GM12892 (cell line): ENCODE results near the gene MTHFR. TPM values are rescaled to one million over a fixed set of nuclear protein-coding genes. Genes with fewer than 3 reads are reported as not detected.

Source experiments
- DNase-seq: peaks from one replicate; pipeline ENCODE4 v3.0.0; 2011; ENCODE audit not compliant: insufficient read length
- FAIRE-seq: peaks from 2 replicates; lab custom pipeline; 2011; peaks lifted over from hg19 to GRCh38; lab: Jason Lieb, UNC
- POLR2A ChIP-seq: IDR thresholded peaks from 2 replicates; pipeline ENCODE4 v1.6.1; 2011; ENCODE audit warnings: low read depth, low read length, control low read depth
- POLR2AphosphoS5 ChIP-seq: IDR thresholded peaks from 2 replicates; pipeline ENCODE4 v1.6.1; 2011; ENCODE audit warnings: low read depth, low read length, control low read depth
- TAF1 ChIP-seq: IDR thresholded peaks from 2 replicates; pipeline ENCODE4 v1.6.1; 2011; ENCODE audit warnings: low read depth, mild to moderate bottlenecking, control low read depth, low read length, borderline replicate concordance
- polyA plus RNA-seq: library from polyadenylated mRNA; unstranded; fragments of >200 nt; gene quantifications from one replicate; pipeline ENCODE4 v1.2.1, GENCODE V29; 2012; ENCODE audit warnings: missing spikeins, inconsistent platforms; ENCODE audit not compliant: missing spikeins

The MTHFR gene
- polyA plus RNA-seq, result 7.4 TPM

DNA sequence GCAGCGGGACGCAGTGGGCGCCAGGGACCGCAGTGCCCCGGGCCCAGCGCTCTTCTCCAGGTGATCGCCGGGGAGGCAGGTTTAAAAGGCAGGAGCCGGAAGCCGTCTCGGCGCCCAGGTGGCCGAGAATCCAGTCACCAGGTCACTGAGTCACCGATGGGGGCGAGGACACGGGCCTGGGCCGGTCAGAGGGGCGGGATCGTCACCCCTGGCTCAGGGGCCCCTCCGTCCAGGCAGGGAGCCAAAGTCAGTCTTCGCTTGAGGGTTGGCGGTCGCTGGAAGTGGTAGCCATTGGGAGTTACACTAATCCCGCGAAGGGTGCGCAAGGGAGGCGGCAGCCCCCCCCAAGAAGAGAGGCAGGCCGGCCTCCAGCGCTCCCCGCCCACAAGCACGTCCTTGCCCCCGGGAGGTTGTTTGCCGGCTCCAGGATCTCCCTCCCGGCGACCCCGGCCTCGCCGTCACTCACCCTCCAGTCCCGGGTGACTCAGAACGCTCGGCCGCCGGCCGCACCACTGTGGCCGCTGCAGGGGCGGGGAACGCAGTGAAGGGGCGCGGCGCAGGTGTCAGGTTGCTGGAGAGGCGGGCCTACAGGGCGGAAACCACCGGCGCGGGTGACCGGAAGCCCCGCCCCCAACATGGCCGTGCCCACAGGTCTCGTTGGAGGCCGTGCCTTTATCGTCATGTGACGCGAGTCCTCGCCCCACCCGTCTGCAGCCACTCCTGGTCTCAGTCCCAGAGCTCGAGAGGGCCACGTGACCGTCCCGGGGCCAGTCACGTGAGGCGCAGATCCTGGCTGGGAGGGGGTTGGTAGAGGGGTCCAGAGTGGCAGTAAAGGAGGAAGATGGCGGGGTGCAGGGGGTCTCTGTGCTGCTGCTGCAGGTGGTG lies at the start of gene MTHFR, which contains the start of gene CLCN6:
Gene MTHFR, minus strand, starts transcription at position 543 of the 885 bp plus-strand sequence. CDS start 2,848 bp downstream, outside the sequence.
Gene CLCN6, plus strand, starts transcription at position 770 of the 885 bp plus-strand sequence. Its CDS starts 72 bp downstream, at position 842.
- peak; percentile 76; the same call in 1 of the 2 replicates for TF ChIP-seq POLR2A
- TF ChIP-seq TAF1, result peak; percentile 53; the same call in 1 of the 2 replicates
- peak; percentile 61 for TF ChIP-seq POLR2AphosphoS5
- peak; percentile 98 for FAIRE-seq
- peak; percentile 97 for DNase-seq

DNA sequence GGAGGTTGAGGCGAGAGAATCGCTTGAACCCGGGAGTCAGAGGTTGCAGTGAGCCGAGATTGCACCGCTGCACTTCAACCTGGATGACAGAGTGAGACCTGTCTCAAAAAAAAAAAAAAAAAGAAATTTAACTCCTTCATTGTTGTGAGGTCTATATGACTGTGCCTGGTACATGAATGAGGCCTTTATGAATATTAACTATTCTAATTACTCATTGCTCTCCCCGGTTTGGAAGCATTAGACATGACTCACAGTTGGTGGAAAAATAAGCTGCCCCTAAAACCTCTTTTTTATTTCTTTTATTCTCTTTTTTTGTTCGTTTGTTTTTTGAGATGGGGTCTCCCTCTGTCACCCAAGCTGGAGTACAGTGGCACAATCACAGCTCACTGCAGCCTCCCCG lies 49.7 kb upstream of the MTHFR start:
- no peak for DNase-seq
- FAIRE-seq, result no peak

DNA sequence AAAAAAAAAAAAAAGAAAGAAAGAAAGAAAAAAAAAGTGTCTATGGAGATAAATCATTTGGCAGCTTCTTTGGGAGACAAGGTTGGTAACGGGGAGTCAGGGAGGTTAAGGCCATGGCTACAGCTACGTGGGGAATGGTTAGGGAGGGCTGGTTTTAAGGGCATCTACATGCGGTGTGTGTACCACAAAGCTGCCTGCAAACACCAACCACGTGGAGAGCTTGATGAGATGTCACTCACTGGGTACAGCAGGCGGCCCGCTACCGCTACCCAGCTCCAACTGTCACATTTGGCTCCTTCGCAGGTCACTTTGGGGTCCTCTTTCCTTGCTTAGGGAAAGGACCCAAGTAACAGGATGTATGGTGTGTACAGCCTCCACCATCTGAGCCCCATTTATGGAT lies 48.8 kb upstream of the MTHFR start:
- no peak for FAIRE-seq

More for the DNA sequence above, 49.7 kb upstream of the MTHFR start:
- TF ChIP-seq TAF1, result no peak
- no peak for TF ChIP-seq POLR2A
- TF ChIP-seq POLR2AphosphoS5, result no peak

DNA sequence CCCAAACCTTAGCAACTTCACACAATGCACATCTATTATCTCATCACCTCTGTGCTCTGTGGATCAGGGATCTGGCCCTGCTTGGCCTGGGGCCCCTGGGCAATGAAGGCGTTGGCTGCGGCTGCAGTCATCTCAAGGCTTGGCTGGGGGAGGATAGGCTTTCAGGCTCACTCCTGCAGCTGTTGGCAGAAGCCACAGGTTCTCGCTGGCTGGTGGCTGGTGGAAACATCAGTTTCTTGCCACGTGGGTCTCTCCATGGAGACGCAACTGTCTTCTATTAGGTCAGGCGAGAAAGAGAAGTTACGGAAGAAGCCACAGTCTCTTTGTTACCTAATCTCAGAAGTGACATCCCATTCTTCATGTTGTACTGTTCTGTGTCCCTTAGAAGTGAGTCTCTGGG lies 45.4 kb upstream of the MTHFR start:
- TF ChIP-seq POLR2A (no peak), POLR2AphosphoS5 (no peak), TAF1 (no peak)
- FAIRE-seq (no peak), DNase-seq (no peak)

More for the DNA sequence above, 48.8 kb upstream of the MTHFR start:
- no peak for DNase-seq
- TF ChIP-seq POLR2AphosphoS5 (no peak), TAF1 (no peak), POLR2A (no peak)

DNA sequence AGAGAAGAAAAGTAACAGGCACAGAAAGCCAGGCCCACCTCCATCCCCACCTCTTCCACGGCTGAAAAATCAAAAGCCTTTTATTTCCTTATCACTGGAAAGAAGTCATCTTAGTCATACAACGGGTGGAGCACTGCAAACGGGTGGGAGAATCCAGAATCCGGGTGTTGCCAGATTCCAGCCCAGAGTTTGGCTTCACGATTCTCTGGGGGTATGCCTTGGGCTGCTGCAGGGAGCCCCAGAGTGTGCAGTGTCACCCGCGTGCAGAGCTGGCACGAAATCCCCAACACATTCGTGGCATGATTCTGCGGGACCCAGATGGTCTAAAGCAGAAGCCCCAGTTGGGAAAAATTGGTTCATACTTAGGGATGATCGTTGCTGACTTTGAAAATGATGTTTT lies 44.4 kb upstream of the MTHFR start:
- DNase-seq (no peak), FAIRE-seq (no peak)

DNA sequence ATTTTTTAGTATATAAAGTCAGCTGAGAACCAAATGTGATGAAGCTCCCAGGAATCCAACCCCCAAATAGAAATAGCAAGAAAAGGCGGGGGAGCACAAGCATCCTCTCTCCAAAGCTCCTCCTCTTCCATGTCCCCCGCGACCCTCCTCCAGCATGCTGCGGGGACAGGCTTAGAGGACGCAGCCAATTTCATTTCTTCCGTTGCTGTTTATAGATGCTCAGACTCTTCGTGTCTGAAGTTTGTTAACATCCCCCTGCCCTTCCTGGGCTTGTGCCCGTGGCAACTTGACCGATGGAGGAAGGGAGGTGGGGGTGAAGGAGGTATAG lies 42.6 kb upstream of the MTHFR start:
- DNase-seq (no peak), FAIRE-seq (no peak)
- no peak for TF ChIP-seq POLR2AphosphoS5
- TF ChIP-seq POLR2A, result no peak
- TF ChIP-seq TAF1, result no peak

More for the DNA sequence above, 44.4 kb upstream of the MTHFR start:
- TF ChIP-seq TAF1 (no peak), POLR2A (no peak), POLR2AphosphoS5 (no peak)

DNA sequence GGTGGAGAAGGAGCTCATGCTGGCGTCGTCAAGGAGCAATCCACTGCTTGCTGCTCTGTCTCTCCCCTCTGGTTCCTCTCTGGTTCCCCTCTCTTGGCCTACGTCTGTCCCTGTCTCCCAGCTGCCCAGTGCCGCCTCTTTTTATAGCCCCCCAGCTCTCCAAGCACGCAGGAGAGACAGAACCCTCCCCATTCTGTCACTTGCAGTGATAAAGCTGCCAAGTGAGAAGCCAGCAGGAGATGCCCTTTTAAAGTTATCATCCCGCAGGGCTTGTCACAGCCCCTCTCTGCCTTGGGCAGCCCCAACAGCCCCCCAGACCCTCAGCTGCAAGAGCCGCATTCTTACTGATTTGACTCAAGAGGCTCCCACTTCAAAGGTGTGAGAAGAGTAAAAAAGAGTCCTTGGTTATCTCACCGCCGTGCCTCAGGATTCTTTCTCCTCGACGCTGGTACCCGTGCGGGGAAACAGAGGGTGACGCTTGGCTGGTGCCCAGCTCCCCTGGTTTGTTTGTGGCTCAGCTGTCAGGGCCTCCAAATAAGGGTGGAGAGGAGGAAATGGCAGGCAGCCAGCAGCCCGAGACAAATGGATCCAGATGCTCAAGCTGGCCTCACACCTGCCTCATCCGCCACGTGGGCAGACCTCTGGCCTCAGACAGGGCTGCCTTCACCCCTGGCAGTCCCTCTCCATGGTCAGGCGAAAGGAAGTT lies 42.1 kb upstream of the MTHFR start, which contains the start of gene NPPA:
Gene NPPA, minus strand, starts transcription at position 117 of the 706 bp plus-strand sequence. Its CDS starts 99 bp downstream, at position 18.
- FAIRE-seq, result no peak
- DNase-seq, result no peak
- TF ChIP-seq POLR2A (no peak), POLR2AphosphoS5 (no peak), TAF1 (no peak)

DNA sequence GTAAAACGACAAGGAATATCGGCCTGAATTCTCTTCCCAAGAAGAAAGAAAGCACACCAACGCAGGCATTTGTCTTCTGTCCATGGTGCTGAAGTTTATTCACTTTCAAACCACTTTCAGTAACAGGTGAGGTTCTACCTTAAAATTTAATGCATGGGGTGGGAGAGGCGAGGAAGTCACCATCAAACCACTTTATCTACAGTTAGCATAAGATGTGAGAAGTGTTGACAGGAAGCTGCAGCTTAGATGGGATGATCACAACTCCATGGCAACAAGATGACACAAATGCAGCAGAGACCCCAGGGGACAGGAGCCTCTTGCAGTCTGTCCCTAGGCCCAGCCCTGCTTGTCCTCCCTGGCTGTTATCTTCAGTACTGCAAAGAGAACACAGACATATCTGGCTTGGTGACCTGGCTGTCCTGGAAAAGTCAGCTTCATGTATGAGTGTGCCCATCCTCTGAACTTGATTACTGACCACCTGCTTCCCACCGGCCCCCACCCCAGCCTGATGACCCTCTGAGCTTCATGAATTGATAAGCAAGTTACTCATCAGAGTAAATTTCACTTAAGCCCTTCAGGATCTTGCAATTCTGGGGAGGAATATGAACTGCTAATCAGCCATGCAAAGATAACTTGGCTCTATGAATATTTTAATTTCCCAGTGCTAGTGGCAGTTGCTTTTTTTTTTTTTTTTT lies 40.0 kb upstream of the MTHFR start:
- TF ChIP-seq POLR2AphosphoS5, result no peak
- TF ChIP-seq TAF1, result no peak
- TF ChIP-seq POLR2A, result no peak
- DNase-seq (no peak), FAIRE-seq (no peak)

DNA sequence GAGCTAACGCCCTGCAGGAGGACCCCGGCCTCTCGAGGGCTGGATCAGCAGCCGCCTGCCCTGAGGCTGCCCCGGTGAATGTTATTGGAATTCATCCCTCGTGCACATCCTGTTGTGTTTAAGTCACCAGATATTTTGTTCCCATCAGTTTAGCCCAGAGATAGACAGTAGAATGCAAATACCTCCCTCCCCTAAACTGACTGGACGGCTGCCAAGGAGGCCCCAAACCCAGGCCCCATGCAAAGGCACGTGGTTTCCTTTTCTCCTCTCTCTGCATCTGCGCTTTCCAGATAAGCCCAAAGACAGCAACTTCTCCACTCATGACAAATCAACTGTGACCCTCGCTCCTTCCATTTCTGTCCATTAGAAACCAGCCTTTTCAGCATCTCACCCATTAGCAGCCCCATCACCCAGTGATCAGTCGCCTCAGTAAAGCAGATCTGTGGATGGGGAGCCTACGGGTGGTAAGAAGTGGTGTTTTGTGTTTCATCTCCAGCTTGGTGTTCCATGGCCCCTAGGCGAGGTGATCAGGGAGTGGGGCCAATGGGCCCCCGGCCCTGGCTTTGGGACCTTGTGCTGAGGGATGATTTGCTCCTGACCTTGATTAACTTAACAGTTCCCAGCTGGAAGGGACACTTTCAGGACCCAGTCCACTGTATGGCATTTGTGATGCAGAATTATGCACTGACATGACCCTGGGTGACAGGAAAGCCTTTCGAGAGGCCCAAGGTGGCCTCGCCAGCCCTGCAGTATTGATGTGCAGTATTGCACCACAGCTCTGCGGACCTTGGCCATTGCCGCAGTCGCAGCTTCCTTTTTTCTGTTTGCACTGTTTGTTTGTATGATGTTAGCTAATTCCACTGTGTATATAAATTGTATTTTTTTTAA lies 36.6 kb upstream of the MTHFR start:
- FAIRE-seq, result no peak
- no peak for DNase-seq
- TF ChIP-seq TAF1 (no peak), POLR2A (no peak), POLR2AphosphoS5 (no peak)
